SKM-1 (cell line): ENCODE results near the gene TM9SF3.

ENCODE experiments used
- DNase-seq: peaks from one replicate; lab custom pipeline; 2025; ENCODE audit not compliant: unreplicated experiment; lab: John Stamatoyannopoulos, UW

Gene TM9SF3

GRCh38 chr10:96511044-96511945 lies 75.5 kb downstream of the TM9SF3 start:
- peak; percentile 15 for DNase-seq

DNA sequence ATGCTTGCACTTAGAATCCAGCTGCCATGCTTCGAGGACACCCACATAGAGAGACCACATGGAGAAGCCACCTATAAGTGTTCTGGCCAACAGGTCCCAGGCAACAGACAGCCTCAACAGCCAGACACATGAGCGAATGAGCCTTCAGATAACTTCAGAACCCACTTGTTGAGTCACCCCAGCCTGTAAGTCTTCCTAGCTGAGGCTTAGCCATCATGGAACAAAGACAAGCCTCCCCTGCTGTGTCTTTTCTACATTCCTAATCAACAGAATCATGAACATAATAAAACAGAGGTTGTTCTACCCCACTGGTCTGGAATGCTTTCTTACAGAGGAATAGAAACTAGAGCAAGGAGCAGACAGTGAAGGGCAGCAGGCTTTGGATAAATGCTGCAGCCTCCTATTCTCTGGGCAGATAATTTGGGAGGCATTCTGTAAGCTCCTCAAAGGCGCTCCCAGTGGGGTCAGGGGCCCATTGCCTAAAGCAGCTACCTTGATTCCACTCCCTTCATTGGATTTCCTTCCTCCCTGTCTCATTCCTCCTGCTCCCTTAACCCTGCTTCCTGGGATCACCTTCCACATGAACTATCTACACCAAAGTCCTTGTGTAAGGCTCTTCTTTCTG lies 77.7 kb downstream of the TM9SF3 start:
- DNase-seq = no peak

- DNase-seq = no peak
These were observed 79.8 kb downstream of the TM9SF3 start for GRCh38 chr10:96507044-96507443.

DNA sequence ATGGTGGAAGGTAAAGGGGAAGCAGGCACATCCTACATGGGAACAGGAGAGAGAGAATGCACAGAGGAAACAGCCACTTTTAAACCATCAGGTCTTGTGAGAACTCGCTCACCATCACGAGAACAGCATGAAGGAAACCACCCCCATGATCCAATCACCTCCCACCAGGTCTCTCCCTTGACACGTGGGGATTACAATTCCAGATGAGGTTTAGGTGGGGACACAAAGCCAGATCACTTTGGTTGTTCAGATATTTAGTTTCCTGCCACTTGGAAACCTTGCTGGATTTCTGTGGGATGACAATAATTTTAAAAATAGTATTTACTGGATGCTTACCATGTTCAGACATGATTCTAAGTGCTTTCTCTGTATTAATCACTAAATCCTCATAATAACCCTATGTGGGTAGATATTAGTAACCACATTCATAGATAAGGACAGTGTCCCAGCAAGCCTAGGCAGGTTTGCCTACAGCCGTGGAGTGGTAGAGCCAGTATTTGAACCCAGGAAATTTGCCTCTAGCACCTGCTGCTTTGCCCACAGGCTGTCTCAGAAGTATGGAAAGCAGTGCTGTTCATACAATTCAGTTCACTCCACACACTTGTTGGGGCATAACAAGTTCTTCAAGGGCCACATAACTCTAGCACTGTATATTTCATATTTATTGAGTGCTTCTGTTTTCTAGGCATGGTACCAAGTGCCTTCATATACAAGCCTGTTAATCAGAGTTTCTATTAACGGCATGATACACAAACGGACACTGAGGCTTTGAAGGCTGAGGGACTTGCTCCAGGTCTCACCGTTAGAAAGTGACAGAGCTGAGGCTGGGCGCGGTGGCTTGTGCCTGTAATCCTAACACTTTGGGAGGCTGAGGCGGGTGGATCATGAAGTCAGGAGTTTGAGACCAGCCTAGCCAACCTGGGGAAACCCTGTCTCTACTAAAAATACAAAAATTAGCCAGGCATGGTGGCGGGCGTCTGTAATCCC lies 81.4 kb downstream of the TM9SF3 start:
- no peak for DNase-seq

- no peak for DNase-seq
These were observed 84.1 kb downstream of the TM9SF3 start for GRCh38 chr10:96502561-96503282.

DNA sequence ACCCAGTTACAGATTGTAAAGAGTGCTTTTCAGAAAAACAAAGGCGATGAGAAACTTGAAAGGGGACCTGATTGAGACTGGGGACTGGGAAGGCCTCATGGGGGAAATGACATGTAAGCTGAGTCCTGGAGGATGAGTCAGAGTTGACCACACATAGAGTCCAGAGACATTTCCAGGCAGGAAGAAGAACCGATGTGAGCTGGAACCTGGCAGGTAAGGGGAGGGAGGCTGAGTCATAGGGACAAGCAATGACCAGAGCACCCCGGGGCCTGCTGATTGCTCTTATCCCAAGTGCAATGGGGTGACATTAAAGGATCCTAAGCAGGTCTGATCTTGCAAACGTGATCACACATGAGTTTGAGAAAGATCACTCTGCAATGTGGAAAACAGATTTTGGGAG lies 84.8 kb downstream of the TM9SF3 start:
- no peak for DNase-seq

DNA sequence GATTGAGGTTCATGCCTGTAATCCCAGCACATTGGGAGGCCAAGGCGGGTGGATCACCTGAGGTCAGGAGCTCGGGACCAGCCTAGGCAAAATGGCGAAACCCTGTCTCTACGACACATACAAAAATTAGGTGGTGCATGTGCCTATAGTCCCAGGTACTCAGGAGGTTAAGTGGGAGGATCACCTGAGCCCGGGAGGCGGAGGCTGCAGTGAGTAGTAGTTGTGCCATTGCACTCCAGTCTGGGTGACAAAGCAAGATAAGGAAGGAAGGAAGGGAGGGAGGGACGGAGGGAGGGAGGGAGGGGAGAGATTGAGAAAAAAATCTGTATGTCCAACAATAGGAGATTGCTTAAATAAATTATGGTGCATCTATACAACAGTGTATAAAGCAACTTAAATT lies 86.3 kb downstream of the TM9SF3 start:
- DNase-seq = no peak

DNA sequence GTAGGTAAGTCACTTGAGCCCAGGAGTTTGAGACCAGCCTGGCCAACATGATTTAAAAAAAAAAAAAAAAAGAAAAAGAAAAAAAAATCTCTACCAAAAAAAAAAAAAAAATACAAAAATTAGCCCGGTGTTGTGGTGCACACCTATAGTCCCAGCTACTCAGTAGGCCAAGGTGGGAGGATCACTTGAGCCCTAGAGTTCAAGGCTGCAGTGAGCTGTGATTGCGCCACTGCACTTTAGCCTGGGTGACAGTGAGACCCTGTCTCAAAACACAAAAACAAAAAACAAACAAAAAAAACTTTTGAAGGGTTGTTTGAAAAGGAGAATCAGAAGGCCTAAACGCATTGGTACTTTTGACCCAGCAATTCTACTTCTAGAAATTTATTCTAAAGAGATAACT lies 86.8 kb downstream of the TM9SF3 start:
- DNase-seq = no peak

- no peak for DNase-seq
These were observed 89.4 kb downstream of the TM9SF3 start for GRCh38 chr10:96497391-96497790.

- DNase-seq = no peak
These were observed 90.4 kb downstream of the TM9SF3 start for GRCh38 chr10:96496281-96496925.

DNA sequence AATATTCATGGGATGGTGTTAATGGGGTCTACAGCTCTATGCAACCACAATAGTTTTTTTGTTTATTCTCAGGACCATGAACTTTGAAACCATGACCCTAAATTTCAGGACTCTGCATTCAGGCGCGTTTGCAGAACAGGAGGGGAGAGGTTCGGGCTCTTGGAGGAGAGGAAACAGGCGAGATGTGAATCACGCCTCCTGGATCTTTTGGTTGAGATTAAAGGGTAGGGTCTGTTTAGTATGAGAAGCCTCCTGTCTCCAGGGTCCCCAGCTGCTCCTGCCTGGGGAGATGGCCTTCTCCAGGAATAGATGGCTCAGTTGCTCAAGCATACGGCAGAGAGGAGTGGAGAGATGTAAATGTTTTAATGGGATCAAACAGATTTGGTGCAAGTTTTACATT lies 91.3 kb downstream of the TM9SF3 start:
- no peak for DNase-seq

DNA sequence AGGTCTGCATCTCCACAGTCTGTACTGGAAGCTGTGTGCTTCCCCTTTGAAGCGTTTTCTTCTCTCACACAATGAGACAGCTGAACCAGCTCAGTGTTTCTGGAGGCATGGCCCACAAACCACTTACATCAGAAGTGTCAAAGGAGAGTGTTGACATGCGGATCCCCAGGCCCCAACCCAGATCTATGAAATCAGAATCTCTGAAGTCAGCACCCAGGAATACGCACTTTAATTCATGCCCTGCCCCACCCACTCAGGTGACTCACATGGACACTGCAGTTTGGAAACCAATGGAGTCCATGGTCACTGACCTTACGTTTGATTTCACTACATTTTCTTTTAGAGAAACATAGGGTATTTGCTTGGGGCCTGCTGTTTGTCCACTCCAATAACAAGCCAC lies 92.1 kb downstream of the TM9SF3 start:
- DNase-seq = no peak

DNA sequence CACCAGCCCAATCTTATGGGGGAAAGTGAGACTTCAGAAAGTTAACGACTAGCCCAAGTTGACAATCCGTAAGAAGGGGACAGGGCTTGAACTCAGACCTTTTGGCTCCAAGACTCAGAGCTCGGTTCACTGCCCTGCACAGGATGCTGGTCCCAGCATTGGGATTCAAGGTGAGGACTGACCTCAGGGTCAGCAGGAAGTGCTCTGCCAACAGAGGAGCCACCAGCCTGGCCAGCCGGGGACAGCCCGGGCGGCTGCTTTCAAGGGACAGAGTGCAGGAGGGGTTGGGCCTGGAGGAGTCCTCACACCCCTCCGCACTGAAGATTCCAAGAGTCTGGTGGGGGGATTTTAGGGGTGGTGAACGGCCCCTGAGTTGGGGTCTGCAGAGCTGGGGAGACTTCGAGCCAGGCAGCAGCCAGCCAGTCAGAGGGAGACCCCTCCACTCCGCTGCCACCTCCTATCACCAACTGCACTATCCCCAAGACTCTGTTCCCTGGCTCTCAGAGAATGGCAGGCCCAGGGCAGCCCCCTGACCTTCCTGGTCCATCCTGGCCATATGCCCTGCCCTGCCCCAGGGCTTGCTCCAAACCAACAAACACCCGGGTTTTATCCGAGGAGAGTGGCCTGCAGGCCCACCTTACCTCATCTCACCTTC lies 92.8 kb downstream of the TM9SF3 start:
- DNase-seq = no peak

DNA sequence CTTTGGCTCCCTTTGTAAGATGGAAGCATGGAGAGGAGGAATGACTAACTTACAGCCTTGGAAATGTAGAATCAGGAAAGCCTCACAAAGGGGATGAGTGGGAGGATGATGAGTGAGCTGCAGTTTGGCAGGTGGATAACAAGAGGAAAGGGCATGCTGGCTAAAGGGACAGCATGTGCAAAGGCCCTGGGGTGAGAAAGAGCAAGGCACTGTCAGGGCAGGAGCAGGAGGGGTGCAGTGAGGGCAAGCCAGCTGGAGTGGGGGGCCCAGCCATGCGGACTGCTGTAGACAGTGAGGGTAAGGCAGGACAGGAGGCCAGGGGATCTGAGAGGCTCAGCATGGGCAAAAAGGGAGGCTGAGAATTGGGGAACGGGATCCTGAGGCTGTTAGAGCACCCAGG lies 93.6 kb downstream of the TM9SF3 start:
- DNase-seq = no peak

- no peak for DNase-seq
These were observed 95.5 kb downstream of the TM9SF3 start for GRCh38 chr10:96491303-96491702.

DNA sequence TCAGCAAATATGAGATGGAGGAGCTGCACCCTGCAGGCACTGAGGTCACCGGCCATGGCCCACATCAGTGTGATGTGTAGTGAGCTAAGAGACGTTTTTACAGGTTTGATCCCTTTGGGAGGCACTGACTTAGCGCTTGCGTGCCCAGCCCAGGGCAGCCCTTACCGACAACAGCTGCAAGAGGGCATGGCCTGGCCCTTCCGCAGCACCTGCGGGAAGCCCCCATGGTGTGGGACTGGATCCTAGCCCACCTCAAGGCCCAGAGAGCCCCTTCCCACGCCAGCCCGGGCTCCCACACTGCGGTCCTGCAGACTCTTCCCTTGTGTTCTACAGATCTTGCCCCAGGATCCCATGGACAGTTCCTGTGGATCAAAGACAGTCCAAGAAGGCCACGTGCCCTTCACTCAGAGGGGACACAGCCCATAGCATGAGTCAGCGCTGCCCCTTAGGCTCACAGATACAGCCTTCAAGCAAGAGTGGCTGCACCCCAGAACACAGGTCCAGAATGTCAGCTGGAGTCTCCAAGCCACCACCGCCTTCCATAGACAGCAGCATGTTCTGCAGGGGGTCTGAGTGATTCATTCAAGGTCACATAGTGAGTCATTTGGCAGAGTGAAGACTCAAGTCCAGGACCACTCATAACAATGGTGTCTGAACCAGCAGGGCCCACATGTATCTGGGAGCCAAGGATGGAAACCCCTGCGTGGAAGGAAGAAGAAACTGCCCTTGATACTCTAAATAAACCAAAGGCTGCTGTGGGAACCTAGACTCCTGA lies 98.5 kb downstream of the TM9SF3 start:
- no peak for DNase-seq

- DNase-seq = no peak
These were observed 103.8 kb downstream of the TM9SF3 start for GRCh38 chr10:96482815-96483588.

GRCh38 chr10:96478355-96478754 lies 108.5 kb downstream of the TM9SF3 start:
- no peak for DNase-seq
